Ramos (cell line): ENCODE measurements around the gene MUC20.
"Not testable (repeated sequence)": the region's sequence is repeated elsewhere in the genome, so short reads cannot be mapped to it uniquely, and the experiment has no call there.

ENCODE experiments used
- in situ Hi-C: fragments of 300-500 bp; cut with MboI; formaldehyde crosslinking; loops from one replicate; pipeline ENCODE4 v1.14.3; 2022; ENCODE audit warnings: low sequenced_read_pairs; ENCODE audit not compliant: unreplicated experiment

Gene MUC20

DNA sequence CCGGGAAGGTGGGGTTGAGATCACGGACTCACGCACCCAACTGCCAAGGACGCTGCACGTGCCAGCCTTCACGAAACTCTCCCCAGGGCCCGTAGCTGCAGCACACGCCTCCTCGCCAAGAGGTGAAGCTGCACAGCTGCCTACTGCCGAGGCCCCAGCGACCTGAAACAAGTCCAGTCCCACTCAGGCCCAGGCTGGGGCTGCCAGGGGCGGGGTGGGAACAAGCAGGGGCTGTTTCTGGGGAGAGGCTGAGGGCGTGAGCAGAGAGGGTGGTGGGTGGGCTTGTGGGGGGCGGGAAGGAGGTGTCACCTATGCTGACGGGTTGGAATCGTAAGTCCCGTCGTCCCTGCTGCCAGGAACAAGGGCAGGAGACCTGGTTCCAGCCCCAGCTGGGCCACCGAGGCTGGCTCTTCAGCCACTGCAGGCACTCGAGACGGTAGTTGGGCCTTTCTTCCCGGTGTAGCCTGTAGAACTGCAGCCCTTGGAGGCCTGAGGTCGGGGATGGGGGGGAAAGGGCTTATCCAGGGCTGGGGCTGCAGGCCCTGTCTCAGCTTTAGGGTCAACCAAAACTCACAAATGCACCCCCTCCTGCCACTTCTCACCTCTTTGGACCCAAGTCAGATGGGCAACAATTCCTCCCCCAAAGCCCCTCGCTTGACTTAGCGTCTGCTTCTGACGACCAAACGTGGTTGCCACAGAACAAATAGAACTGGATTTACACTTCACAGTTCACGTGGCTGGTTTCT, 44.4 kb downstream of the MUC20 start:
- in situ Hi-C loops, result no loop called here

- in situ Hi-C loops, result no loop called here
Measured at GRCh38 chr3:195766671-195767070, 45.9 kb downstream of the MUC20 start.

GRCh38 chr3:195767792-195768191, 47.0 kb downstream of the MUC20 start:
- in situ Hi-C loops, result no loop called here

DNA sequence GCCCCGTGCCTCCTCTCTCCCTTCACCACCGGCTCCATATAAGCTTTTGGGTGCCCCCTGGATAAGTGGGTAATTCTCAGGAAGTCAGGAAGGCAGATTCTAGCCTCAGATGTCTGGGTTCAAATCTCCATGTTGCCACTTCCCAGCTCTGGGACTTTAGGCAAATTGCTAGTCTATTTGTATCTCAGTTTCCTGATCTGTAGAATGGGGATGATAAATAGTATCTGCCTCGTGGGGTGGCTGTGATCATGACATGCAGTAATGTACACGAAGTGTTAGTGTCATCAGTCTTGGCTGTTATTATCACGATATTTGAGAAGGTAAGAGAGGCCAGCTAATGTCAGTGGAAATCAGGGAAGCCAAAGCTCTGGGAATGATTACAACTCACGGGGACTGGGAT, 47.6 kb downstream of the MUC20 start:
- in situ Hi-C loops, result no loop called here

DNA sequence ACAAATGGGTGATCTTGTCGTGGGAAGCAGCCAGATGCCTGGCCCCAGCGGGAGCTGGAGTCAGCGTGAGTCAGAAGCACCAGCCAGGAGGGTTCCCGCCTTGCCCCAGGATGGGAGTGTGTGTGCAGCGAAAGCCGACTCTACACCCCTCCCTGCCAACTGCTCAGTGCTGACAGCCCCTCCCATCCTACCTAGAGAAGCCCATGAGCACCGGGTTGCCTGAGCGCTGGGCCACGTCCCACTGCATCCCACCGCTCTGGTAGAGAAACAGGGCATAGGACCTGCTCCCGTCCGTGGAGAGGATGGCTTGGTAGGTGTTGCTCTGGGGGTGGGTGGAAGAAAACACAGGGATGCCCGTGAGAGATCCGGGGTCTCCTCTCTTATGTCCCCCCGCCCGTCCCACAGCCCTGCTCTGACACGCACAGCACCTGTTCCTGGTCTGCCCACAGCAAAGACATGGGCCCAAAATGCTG, 48.1 kb downstream of the MUC20 start:
- in situ Hi-C loops, result no loop called here

DNA sequence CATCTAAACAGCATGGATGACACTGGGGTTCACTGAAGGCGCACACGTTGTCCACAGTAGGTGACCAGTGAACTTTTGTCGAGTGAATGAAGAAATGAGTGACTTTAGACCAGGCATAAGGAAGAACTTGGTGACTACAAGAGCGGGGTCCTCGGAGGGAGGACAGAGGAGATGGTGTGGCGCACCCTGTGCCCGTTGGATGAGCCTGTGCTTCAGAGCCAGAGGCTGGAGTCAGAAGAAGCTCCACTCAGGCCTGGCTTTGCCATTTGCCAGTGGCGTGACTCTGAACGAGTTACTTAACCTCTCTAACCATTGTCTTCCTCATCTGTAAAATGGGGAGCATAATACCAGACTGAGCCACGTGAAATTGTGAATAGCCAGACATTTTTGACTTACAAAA, 48.8 kb downstream of the MUC20 start:
- in situ Hi-C loops, result no loop called here

GRCh38 chr3:195770081-195770840, 49.5 kb downstream of the MUC20 start:
- in situ Hi-C loops, result no loop called here

DNA sequence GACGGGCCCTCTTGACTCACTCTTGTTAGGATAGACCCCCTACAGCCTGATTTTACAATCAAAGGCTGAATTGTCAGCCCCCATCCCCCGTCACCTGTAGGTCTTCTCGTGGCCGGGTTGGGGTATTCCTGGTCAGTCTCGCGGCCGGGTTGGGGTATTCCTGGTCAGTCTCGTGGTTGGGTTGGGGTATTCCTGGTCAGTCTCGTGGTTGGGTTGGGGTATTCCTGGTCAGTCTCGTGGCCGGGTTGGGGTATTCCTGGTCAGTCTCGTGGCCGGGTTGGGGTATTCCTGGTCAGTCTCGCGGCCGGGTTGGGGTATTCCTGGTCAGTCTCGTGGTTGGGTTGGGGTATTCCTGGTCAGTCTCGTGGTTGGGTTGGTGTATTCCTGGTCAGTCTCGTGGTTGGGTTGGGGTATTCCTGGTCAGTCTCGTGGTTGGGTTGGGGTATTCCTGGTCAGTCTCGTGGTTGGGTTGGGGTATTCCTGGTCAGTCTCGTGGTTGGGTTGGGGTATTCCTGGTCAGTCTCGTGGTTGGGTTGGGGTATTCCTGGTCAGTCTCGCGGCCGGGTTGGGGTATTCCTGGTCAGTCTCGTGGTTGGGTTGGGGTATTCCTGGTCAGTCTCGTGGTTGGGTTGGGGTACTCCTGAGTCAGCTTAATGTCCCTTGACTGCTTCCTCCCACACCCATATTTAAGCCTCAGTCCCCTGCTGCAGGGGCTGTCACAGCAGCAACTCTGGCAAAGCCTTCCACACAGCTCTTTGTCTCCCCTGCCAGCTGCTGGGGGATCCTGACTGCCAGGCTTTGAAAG, 50.3 kb downstream of the MUC20 start:
- in situ Hi-C loops, result not testable (repeated sequence)

DNA sequence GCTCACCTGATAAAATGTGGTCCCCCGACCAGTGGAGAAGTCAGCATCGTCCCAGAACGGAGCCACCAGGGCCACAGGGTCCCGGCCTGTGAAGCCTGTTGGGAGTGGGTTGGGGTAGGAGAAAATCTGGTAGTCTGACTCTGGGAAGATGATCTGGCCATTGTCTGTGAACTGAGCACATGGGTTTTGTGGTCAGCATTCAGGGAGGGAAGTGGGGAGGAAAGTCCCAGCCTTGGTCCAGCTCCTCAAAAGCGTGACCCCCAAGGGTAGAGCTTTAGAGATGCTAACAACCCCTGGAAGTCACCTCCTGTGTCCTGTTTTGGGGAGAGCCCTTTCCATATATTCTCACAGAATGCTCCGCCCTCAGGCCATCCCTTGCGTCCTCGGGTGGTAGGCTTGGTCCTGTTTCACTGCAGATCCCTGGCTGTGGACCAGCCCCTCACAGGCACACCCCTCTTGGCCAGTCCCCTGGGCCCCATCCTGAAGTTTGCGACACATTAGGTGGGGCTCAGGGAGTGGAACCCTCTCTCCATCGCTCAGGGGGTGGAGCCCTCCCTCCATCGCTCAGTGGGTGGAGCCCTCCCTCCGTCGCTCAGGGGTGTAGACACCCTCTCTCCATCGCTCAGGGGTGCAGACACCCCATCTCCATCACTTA, 51.0 kb downstream of the MUC20 start:
- in situ Hi-C loops, result no loop called here

- in situ Hi-C loops, result no loop called here
Measured at GRCh38 chr3:195773956-195774537, 53.3 kb downstream of the MUC20 start.

- in situ Hi-C loops, result no loop called here
Measured at GRCh38 chr3:195774917-195775316, 54.1 kb downstream of the MUC20 start.

DNA sequence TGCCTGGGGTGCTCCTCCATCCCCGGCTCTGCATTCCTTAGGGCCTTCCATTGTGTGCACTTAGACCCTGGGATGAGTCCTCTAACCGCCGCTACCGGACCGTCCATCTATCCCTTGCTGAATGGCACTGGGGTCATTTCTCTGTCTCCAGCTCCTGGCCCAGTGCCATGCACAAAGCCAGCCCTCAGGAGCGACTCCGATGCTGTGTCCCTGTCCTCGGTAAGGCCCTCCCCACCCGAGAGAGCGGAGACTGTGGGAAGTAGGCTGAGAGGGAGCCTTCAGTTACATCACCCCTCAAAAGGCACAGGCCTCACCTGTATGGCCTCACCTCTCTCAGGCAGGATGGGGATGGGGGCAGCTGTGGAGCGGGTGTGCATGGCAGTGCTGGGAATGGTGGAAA, 57.2 kb downstream of the MUC20 start:
- in situ Hi-C loops, result no loop called here

GRCh38 chr3:195781236-195781635, 60.5 kb downstream of the MUC20 start:
- in situ Hi-C loops, result not testable (repeated sequence)
